ENCODE data around the gene ALPK3.
"Not testable (repeated sequence)": the region's sequence is repeated elsewhere in the genome, so short reads cannot be mapped to it uniquely, and the experiment has no call there.

DNA sequence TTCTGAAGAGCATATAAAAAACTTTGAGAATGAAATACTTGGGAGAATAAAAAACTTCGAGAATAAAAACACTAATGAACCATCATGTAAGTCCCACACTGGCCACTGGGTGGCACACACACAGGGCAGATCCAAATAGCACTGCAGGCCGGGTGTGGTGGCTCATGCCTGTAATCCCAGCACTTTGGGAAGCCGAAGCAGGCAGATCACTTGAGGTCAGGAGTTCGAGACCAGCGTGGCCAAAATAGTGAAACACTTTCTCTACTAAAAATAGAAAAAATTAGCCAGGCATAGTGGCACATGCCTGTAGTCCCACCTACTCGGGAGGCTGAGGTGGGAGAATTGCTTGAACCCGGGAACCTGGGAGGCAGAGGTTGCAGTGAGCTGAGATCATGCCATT, 28.5 kb downstream of the ALPK3 start:
- TF ChIP-seq POLR2A (IDR thresholded peaks at IDR 0.05), result not testable (repeated sequence)
- TF ChIP-seq, protein P1, sequence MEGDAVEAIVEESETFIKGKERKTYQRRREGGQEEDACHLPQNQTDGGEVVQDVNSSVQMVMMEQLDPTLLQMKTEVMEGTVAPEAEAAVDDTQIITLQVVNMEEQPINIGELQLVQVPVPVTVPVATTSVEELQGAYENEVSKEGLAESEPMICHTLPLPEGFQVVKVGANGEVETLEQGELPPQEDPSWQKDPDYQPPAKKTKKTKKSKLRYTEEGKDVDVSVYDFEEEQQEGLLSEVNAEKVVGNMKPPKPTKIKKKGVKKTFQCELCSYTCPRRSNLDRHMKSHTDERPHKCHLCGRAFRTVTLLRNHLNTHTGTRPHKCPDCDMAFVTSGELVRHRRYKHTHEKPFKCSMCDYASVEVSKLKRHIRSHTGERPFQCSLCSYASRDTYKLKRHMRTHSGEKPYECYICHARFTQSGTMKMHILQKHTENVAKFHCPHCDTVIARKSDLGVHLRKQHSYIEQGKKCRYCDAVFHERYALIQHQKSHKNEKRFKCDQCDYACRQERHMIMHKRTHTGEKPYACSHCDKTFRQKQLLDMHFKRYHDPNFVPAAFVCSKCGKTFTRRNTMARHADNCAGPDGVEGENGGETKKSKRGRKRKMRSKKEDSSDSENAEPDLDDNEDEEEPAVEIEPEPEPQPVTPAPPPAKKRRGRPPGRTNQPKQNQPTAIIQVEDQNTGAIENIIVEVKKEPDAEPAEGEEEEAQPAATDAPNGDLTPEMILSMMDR (IDR thresholded peaks at IDR 0.05 in 4 of 5, conservative IDR thresholded peaks at IDR 0.05 in 1 of 5), result peak; percentile 78 to 84 (median 80)
